D721Med (cell line): ENCODE measurements around the gene ANO1.

Experiments
- DNase-seq: peaks from one replicate; pipeline ENCODE4 v3.0.0; 2011; ENCODE audit warnings: low spot score; ENCODE audit not compliant: insufficient read length
- FAIRE-seq: peaks from 2 replicates; lab custom pipeline; 2011; peaks lifted over from hg19 to GRCh38; lab: Jason Lieb, UNC
- TF ChIP-seq, protein P1 (sequence below): IDR thresholded peaks from 2 replicates; pipeline ENCODE4 v1.5.1; 2012; ENCODE audit warnings: mild to moderate bottlenecking, control low read depth; ENCODE audit not compliant: insufficient read depth; ENCODE audit errors: missing control alignments

The ANO1 gene

DNA sequence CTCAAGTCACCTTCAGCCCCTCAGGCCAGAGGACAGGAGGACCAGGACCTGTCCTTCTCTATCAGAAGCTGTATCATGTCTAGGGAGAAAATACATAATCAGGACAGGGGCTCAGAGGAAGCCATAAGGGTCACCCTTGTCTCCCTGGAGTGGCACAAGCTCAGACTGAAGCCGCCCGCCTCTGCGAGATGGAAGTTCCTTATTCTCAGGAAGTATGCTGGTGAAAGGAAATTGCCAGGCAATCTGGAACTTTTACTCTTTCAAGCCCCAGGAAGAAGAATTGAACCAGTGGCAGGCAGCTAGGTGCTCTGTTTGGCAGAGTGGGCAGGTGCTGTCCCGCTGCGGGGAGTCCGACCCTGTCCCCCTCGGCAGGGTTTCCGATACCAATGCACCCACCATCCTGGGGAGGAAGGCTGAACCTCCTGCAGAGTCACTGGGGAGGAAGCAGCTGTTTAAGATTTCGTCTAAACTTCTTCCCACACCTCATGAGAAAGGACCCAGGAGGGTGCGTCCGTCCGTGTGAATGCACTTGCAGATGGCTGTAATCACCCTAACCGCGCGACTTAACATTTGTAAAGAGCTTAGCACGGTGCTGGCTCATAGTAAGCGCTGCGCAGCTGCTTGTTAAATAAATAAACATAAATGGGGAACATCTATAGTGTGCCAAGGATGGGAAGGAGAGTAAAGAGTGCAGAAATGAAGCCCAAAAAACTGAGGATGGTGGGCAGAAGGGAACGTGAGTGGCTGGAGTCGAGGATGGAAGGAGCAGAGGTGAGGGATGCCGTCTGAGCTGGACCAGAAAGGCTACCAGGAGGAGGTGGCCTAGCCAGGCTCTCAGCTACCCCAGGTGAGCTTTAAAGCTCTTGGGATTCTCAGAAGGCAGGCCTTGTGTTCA lies 5.0 kb upstream of the ANO1 start:
- FAIRE-seq: no peak
- DNase-seq: no peak
- TF ChIP-seq, protein P1, sequence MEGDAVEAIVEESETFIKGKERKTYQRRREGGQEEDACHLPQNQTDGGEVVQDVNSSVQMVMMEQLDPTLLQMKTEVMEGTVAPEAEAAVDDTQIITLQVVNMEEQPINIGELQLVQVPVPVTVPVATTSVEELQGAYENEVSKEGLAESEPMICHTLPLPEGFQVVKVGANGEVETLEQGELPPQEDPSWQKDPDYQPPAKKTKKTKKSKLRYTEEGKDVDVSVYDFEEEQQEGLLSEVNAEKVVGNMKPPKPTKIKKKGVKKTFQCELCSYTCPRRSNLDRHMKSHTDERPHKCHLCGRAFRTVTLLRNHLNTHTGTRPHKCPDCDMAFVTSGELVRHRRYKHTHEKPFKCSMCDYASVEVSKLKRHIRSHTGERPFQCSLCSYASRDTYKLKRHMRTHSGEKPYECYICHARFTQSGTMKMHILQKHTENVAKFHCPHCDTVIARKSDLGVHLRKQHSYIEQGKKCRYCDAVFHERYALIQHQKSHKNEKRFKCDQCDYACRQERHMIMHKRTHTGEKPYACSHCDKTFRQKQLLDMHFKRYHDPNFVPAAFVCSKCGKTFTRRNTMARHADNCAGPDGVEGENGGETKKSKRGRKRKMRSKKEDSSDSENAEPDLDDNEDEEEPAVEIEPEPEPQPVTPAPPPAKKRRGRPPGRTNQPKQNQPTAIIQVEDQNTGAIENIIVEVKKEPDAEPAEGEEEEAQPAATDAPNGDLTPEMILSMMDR: no peak

DNA sequence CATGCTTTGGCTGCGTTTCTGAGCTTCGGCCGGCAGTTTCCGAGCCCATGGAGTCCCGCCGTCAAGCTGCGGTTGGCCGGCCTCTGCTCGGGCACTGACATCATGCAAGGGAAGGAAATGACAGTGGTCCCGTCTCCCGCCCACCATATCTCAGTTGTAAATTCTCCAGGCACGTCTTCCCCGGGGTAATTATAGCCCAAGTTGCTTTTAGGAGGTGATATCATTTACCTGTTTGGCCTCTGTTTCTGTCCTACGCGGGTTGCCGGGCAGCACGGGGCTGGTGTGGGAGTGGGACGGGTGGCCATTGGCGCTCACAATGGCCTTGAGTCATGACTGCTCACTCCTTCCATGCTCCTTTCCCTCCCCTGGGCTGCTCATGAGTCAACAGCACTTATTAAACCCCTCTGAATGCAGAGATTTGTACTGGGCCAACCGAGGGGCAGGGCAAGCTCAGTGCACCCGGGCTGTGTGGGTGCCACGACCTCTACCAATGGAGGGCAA lies 4.2 kb upstream of the ANO1 start:
- no peak for FAIRE-seq
- DNase-seq: no peak
- TF ChIP-seq, protein P1: no peak

DNA sequence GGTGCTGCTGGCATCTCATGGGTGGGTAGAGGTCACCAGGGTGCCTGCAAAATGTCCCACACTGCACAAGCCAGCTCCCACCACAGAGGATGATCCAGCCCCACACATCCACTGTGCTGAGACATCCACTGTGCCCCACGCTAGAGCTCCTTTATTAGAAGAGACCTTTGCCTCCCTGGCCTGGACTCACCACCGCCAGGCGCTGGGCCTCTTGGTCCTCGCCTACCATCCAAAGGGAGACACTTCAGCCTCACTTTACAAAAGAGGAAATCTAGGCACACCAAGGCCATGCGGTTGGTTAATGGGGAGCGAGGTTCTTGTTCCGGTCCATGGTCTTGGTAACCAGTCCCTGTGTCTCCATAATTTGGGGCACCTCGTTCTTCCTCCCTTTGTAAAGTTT lies 3.4 kb upstream of the ANO1 start:
- no peak for FAIRE-seq
- no peak for DNase-seq
- TF ChIP-seq, protein P1: no peak

DNA sequence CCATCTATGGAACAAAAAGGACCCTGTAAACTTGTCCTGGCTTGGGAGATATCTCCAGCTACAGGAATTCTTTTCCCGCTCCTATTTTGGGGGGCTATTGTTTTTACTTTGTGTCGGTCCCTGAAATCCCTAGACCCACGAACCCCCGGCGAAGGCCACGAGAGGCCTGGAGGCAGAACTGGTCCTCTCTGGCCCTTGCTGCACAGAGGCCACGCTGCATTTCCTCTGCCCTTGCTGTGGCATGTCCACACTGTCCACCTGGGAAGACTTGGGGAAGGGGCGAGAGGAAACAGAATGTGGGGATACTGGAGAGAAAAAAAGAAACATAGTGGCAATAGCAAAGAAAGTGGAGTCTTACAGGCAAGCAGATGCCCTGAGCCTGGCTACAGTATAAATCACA lies 2.3 kb upstream of the ANO1 start:
- TF ChIP-seq, protein P1: no peak
- FAIRE-seq (no peak), DNase-seq (no peak)

DNA sequence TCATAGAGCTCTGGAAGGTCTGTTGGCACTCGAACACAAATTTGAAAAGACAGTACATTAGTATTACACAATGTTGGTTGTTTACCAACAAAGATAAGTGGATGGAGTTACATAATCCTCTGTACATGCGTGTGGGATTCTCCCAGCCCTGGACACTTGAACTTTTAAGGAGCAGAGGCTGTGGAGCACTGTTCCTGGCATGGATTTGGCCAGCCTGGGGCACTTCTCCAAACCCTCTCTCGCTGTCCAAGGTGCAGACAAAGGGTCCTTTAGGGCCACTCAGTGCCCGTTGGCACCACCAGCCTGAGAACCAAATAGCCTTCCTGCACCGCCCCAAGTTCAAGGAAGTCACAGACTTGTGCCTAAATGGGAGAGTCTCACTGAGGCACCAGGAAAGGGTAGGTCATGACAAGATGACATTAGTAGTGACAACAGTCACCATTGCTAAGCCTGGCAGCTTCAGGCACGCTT lies 1.6 kb upstream of the ANO1 start:
- DNase-seq (no peak), FAIRE-seq (no peak)
- TF ChIP-seq, protein P1: no peak

DNA sequence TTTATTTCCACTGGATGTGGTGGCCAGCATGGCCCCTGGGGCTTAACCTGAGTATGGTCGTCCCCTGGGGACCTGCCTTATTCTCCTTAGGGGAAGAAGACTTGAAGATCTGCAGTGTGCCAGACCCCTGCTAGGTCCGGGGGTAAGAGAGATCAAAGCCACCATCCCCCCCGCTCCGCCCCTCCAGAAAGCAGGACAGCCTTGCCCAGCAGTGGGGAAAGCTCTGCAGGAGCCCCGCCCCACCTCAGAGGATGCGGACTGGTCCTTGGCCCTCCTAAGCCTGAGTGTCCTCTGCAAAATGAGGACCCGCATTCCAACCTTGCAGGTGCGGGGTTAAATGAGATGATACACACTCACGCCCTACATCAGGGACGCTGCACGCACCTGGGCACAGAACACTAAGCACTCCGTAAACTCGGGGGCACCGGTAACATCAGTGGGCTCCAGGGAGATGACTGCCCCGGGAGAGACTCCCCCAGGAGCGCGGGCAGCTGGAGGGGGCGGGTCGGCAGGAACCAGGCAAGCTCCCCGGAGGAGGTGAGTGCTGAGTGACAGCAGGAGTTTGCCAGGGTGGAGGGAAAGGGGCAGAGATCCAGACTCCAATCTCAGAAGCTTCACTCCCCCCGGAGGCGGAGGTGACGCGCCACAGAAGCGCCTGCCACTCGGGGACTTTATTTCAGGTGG lies 564 bp upstream of the ANO1 start:
- no peak for FAIRE-seq

More for the DNA sequence above, 564 bp upstream of the ANO1 start:
- DNase-seq: no peak
- TF ChIP-seq, protein P1: no peak
